Subcutaneous abdominal adipose tissue (tissue), 5 donors: ENCODE data around the gene ENOX2.
A peak's percentile ranks its signal among the peaks of the same experiment; 100 is the strongest.

Source experiments
- H3K27ac ChIP-seq: one replicate; pipeline ENCODE4 v1.7.0; 2013; ENCODE audit warnings: low read depth, mild to moderate bottlenecking, inconsistent platforms, low read length, moderate library complexity
- H3K27me3 ChIP-seq, 5 donors: one replicate each; pipeline ENCODE4 v1.7.0; 2013; ENCODE audit warnings: low read length in 5 of 5, inconsistent platforms in 1 of 5; ENCODE audit not compliant: control insufficient read depth in 5 of 5, insufficient read depth in 4 of 5
- H3K36me3 ChIP-seq, 5 donors: one replicate each; pipeline ENCODE4 v1.7.0; 2013; ENCODE audit warnings: low read length in 5 of 5; ENCODE audit not compliant: control insufficient read depth in 5 of 5, insufficient read depth in 5 of 5
- H3K4me1 ChIP-seq, 5 donors: one replicate each; pipeline ENCODE4 v1.7.0; 2013; ENCODE audit warnings: low read length in 5 of 5, mild to moderate bottlenecking in 3 of 5, moderate library complexity in 1 of 5; ENCODE audit not compliant: control insufficient read depth in 5 of 5, insufficient read depth in 5 of 5
- H3K4me3 ChIP-seq, 5 donors: one replicate each; pipeline ENCODE4 v1.7.0; 2013; ENCODE audit warnings: low read length in 5 of 5, low read depth in 1 of 5
- H3K9ac ChIP-seq, 5 donors: one replicate each; pipeline ENCODE4 v1.7.0; 2013; ENCODE audit warnings: low read length in 5 of 5, mild to moderate bottlenecking in 4 of 5, moderate library complexity in 3 of 5
- H3K9me3 ChIP-seq, 5 donors: one replicate each; pipeline ENCODE4 v1.7.0; 2013; ENCODE audit warnings: low read length in 5 of 5; ENCODE audit not compliant: control insufficient read depth in 5 of 5
- donor health status: healthy.
- donor health status: healthy.
- donor health status: healthy.
- donor health status: healthy.
- donor health status: healthy.

ENOX2 gene

GRCh38 chrX:130741584-130741983 lies 161.4 kb downstream of the ENOX2 start:
- H3K9me3 ChIP-seq = no peaks in the 10 kb centered on the region
- no peak overlapping the region for H3K4me3 ChIP-seq
- H3K27me3 ChIP-seq = peaks cover 0 to 6% (median 0%) of the 10 kb centered on the region in 5 donors
- no peaks in the 10 kb centered on the region for H3K36me3 ChIP-seq
- peaks cover 0 to 5% (median 0%) of the 10 kb centered on the region in 5 donors for H3K4me1 ChIP-seq
- H3K9ac ChIP-seq = no peak overlapping the region
- no peak overlapping the region for H3K27ac ChIP-seq

GRCh38 chrX:130741151-130741550 lies 161.9 kb downstream of the ENOX2 start:
- peaks cover 0 to 6% (median 0%) of the 10 kb centered on the region in 5 donors for H3K27me3 ChIP-seq
- H3K4me3 ChIP-seq = no peak overlapping the region
- H3K9ac ChIP-seq = no peak overlapping the region
- no peaks in the 10 kb centered on the region for H3K36me3 ChIP-seq
- H3K9me3 ChIP-seq = no peaks in the 10 kb centered on the region
- H3K27ac ChIP-seq = no peak overlapping the region
- peaks cover 0 to 5% (median 0%) of the 10 kb centered on the region in 5 donors for H3K4me1 ChIP-seq

GRCh38 chrX:130738638-130739195 lies 164.3 kb downstream of the ENOX2 start:
- Histone ChIP-seq H3K4me1 (peaks cover 0 to 5% (median 0%) of the 10 kb centered on the region in 5 donors), H3K9ac (no peak overlapping the region), H3K4me3 (no peak overlapping the region), H3K36me3 (no peaks in the 10 kb centered on the region), H3K27ac (no peak overlapping the region), H3K9me3 (no peaks in the 10 kb centered on the region), H3K27me3 (peaks cover 0 to 6% (median 0%) of the 10 kb centered on the region in 5 donors)

GRCh38 chrX:130734713-130735112 lies 168.3 kb downstream of the ENOX2 start:
- peaks cover 3 to 12% (median 6%) of the 10 kb centered on the region in 5 donors for H3K9me3 ChIP-seq
- no peak overlapping the region for H3K27ac ChIP-seq
- H3K4me3 ChIP-seq = no peak overlapping the region
- H3K27me3 ChIP-seq = no peaks in the 10 kb centered on the region
- no peaks in the 10 kb centered on the region for H3K36me3 ChIP-seq
- H3K4me1 ChIP-seq = no peaks in the 10 kb centered on the region
- no peak overlapping the region for H3K9ac ChIP-seq

GRCh38 chrX:130728208-130728607 lies 174.8 kb downstream of the ENOX2 start:
- no peaks in the 10 kb centered on the region for H3K4me1 ChIP-seq
- H3K27me3 ChIP-seq = no peaks in the 10 kb centered on the region
- no peak overlapping the region for H3K27ac ChIP-seq
- H3K4me3 ChIP-seq = peak overlapping the region in 4 of 5 donors; percentile 3 to 39 (median 12)
- peaks cover 12 to 25% (median 19%) of the 10 kb centered on the region in 5 donors for H3K9me3 ChIP-seq
- peaks cover 0 to 3% (median 0%) of the 10 kb centered on the region in 5 donors for H3K36me3 ChIP-seq
- no peak overlapping the region for H3K9ac ChIP-seq

- no peaks in the 10 kb centered on the region for H3K4me1 ChIP-seq
- H3K9me3 ChIP-seq = peaks cover 9 to 19% (median 12%) of the 10 kb centered on the region in 5 donors
- H3K4me3 ChIP-seq = no peak overlapping the region
- H3K36me3 ChIP-seq = peaks cover 0 to 3% (median 0%) of the 10 kb centered on the region in 5 donors
- H3K27me3 ChIP-seq = no peaks in the 10 kb centered on the region
- no peak overlapping the region for H3K9ac ChIP-seq
- no peak overlapping the region for H3K27ac ChIP-seq
Measured at GRCh38 chrX:130726661-130727060, 176.3 kb downstream of the ENOX2 start.

GRCh38 chrX:130725519-130725918 lies 177.5 kb downstream of the ENOX2 start:
- Histone ChIP-seq H3K27me3 (no peaks in the 10 kb centered on the region), H3K4me1 (no peaks in the 10 kb centered on the region), H3K9ac (no peak overlapping the region), H3K9me3 (peaks cover 8 to 19% (median 12%) of the 10 kb centered on the region in 5 donors), H3K27ac (no peak overlapping the region), H3K4me3 (no peak overlapping the region), H3K36me3 (peaks cover 0 to 3% (median 0%) of the 10 kb centered on the region in 5 donors)

GRCh38 chrX:130719413-130719812 lies 183.6 kb downstream of the ENOX2 start:
- H3K9me3 ChIP-seq = no peaks in the 10 kb centered on the region
- no peaks in the 10 kb centered on the region for H3K27me3 ChIP-seq
- H3K36me3 ChIP-seq = no peaks in the 10 kb centered on the region
- H3K27ac ChIP-seq = no peak overlapping the region
- H3K9ac ChIP-seq = no peak overlapping the region
- no peak overlapping the region for H3K4me3 ChIP-seq
- H3K4me1 ChIP-seq = peaks cover 0 to 2% (median 0%) of the 10 kb centered on the region in 5 donors

GRCh38 chrX:130718137-130718536 lies 184.9 kb downstream of the ENOX2 start:
- no peak overlapping the region for H3K4me3 ChIP-seq
- no peak overlapping the region for H3K9ac ChIP-seq
- no peaks in the 10 kb centered on the region for H3K9me3 ChIP-seq
- H3K36me3 ChIP-seq = no peaks in the 10 kb centered on the region
- H3K27me3 ChIP-seq = no peaks in the 10 kb centered on the region
- H3K4me1 ChIP-seq = peaks cover 0 to 2% (median 0%) of the 10 kb centered on the region in 5 donors
- no peak overlapping the region for H3K27ac ChIP-seq

GRCh38 chrX:130716781-130717413 lies 186.1 kb downstream of the ENOX2 start:
- Histone ChIP-seq H3K27me3 (no peaks in the 10 kb centered on the region), H3K4me1 (peaks cover 0 to 2% (median 0%) of the 10 kb centered on the region in 5 donors), H3K4me3 (no peak overlapping the region), H3K9ac (no peak overlapping the region), H3K36me3 (no peaks in the 10 kb centered on the region), H3K27ac (no peak overlapping the region), H3K9me3 (no peaks in the 10 kb centered on the region)
